ENCODE data around the gene BRI3BP.
"Not testable (repeated sequence)": the region's sequence is repeated elsewhere in the genome, so short reads cannot be mapped to it uniquely, and the experiment has no call there.

BRI3BP gene

DNA sequence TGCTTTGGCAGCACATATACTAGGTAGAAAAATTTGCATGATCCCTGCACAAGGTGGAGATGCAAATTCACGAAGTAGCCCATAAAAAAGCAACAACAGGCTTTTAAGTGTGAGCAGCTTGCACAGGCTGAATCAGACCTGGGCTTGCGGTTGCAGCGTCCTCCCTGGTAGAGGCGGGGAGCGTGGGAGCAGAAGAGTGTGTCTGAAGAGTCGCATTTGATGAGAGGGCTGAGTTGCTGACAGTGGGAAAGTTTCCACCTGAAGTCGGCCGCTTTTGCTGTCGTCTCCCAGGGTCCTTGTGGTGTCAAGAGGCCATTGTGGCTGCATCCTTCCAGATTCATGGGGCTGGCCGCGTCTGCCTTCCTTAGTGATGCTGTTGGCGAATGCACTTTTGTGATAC lies 78.0 kb downstream of the BRI3BP start:
- in situ Hi-C loops (cut with HindIII; ENCODE audit: low sequenced_read_pairs) = no loop called here
- TF ChIP-seq, protein P1, sequence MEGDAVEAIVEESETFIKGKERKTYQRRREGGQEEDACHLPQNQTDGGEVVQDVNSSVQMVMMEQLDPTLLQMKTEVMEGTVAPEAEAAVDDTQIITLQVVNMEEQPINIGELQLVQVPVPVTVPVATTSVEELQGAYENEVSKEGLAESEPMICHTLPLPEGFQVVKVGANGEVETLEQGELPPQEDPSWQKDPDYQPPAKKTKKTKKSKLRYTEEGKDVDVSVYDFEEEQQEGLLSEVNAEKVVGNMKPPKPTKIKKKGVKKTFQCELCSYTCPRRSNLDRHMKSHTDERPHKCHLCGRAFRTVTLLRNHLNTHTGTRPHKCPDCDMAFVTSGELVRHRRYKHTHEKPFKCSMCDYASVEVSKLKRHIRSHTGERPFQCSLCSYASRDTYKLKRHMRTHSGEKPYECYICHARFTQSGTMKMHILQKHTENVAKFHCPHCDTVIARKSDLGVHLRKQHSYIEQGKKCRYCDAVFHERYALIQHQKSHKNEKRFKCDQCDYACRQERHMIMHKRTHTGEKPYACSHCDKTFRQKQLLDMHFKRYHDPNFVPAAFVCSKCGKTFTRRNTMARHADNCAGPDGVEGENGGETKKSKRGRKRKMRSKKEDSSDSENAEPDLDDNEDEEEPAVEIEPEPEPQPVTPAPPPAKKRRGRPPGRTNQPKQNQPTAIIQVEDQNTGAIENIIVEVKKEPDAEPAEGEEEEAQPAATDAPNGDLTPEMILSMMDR (IDR thresholded peaks at IDR 0.05; ENCODE audit: low read depth, low read length, missing control alignments) = no peak
- DNase-seq (ENCODE audit: low read depth) = no peak
- no peak overlapping the region for H3K4me3 ChIP-seq (ENCODE audit: low read depth, low read length)

DNA sequence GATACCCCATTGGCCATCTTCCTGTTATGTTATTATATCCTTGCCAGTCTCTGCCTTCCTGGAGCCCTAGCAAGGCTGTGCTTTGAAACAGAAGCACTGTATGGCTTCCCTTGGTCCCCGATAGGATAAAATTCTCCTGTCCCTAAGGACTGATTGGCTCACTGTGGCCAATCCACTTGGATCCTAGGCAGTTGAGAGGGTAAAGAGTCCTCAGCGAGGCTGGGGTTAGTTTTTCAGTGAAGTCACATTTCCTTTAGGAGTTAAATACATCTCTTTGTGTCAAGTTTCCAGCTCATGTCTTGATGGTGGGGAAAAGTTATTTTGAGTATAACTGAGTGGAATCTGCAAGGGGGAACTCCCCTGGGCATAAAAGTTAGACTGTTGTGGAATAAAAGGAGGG lies 79.1 kb downstream of the BRI3BP start:
- in situ Hi-C loops (cut with HindIII; ENCODE audit: low sequenced_read_pairs) = no loop called here
- no peak overlapping the region for H3K4me3 ChIP-seq (ENCODE audit: low read depth, low read length)
- TF ChIP-seq, protein P1 (IDR thresholded peaks at IDR 0.05; ENCODE audit: low read depth, low read length, missing control alignments) = no peak
- no peak for DNase-seq (ENCODE audit: low read depth)

DNA sequence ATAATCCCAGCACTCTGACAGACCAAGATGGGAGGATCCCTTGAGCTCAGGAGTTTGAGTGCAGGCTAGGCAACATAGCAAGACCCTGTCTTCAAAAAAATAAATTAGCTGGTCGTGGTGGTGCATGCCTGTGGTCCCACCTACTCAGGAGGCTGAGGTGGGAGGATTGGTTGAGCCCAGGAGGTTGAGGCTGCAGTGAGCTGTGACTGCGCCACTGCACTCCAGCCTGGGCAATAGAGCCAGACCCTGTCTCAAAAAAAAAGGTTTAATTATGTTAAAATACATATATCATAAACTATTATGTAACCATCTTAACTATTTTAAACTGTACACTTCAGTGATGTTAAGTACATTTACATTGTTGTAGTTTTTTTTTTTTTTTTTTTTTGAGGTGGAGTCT lies 80.8 kb downstream of the BRI3BP start:
- H3K4me3 ChIP-seq (ENCODE audit: low read depth, low read length); DNase-seq (ENCODE audit: low read depth); in situ Hi-C loops (cut with HindIII; ENCODE audit: low sequenced_read_pairs): not testable (repeated sequence)

DNA sequence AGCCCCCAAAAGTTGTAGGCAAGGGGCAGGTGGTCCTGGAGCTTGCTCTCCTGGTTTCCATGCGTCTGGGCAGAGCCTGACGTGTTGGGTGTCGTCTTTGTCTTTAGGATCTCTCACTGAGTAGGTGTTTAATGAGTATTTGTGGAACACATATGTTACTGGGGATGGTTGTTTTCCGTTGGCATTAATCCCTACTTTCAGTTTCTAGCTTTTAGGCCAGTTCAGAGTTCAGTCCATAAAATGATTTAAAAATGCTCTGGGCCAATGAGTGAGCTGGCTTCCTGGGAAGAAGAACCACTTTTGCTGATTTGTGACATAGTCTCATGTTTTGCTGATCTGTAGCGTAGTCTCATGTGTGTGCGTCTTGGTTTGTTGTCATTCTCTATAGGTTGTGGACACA lies 82.7 kb downstream of the BRI3BP start:
- H3K4me3 ChIP-seq (ENCODE audit: low read depth, low read length) = no peak overlapping the region
- no peak for DNase-seq (ENCODE audit: low read depth)
- TF ChIP-seq, protein P1 (IDR thresholded peaks at IDR 0.05; ENCODE audit: low read depth, low read length, missing control alignments) = no peak
- in situ Hi-C loops (cut with HindIII; ENCODE audit: low sequenced_read_pairs) = no loop called here

DNA sequence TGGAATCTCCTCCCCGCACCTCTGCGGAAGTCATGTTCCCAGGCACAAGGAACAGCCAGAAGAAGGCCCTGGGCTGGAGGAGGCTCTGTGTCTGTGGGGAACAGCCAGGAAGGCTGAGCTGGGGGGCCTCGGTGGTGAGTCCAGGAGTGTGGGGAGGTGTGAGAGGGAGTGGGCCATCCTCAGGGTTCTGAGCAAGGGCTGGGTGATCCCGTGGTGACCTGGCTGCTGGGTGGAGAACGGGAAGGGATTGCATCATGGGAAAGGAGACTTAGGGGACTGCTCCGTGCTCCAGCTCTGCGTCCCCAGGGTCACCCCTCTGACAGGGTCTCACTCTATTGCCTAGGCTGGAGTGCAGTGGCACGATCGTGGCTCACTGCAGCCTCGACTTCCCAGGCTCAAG lies 85.6 kb downstream of the BRI3BP start:
- no peak for DNase-seq (ENCODE audit: low read depth)
- in situ Hi-C loops (cut with HindIII; ENCODE audit: low sequenced_read_pairs) = no loop called here
- TF ChIP-seq, protein P1 (IDR thresholded peaks at IDR 0.05; ENCODE audit: low read depth, low read length, missing control alignments) = no peak
- no peak overlapping the region for H3K4me3 ChIP-seq (ENCODE audit: low read depth, low read length)

DNA sequence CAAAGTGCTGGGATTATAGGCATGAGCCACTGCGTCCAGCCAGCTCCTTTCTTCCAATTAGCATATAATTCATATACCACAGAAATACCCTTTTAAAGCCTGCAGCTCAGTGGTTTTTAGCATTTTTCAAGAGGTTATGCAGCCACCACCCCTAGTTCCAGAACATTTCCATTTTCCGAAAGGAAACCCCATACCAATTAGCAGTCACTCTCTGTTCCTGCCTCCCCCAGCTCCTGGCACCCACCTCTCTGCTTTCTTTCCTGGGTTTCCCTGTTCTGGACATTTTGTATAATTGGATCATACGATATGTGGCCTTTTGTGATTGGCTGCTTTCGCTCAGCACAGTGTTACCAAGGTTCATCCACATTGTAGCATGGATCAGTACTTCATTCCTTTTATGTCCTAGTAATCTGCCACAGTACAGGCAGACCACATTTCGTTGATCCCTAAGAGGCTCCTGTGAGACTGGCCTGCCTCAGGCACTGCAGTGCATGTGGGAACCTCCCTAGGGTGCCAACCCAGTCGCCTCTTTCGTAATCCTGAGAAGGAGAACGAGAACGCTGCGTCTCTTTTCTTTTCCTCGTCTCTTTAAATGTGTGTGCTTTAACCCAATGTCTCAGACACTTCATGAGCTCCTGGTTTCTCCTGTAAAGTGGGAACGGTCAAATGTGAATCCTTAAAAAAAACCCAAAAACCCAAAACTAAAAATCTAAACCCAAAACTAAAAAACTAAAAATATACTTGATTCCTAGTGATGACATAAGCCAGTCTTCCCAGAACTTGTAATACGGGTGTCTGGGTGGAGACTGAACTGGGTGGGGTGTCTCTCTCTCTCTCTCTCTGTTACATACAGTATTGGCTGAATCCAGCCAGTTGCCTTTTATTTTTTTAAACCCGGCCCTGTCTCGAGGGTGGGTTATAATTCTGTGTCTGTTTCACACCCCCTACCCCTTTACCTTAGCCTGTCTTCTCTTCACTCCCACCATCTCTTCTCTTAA lies 86.5 kb downstream of the BRI3BP start:
- H3K4me3 ChIP-seq (ENCODE audit: low read depth, low read length) = no peak overlapping the region
- TF ChIP-seq, protein P1 (IDR thresholded peaks at IDR 0.05; ENCODE audit: low read depth, low read length, missing control alignments) = no peak
- in situ Hi-C loops (cut with HindIII; ENCODE audit: low sequenced_read_pairs) = no loop called here
- DNase-seq (ENCODE audit: low read depth) = no peak

Measured in astrocyte of the cerebellum (primary cell).